ENCODE data around the gene NEDD4L.
"Not testable (repeated sequence)": the region's sequence is repeated elsewhere in the genome, so short reads cannot be mapped to it uniquely, and the experiment has no call there.

Gene NEDD4L

GRCh38 chr18:58026857-58027256, 17.2 kb upstream of the NEDD4L start:
- DNase-seq (ENCODE audit: low read depth): no peak

DNA sequence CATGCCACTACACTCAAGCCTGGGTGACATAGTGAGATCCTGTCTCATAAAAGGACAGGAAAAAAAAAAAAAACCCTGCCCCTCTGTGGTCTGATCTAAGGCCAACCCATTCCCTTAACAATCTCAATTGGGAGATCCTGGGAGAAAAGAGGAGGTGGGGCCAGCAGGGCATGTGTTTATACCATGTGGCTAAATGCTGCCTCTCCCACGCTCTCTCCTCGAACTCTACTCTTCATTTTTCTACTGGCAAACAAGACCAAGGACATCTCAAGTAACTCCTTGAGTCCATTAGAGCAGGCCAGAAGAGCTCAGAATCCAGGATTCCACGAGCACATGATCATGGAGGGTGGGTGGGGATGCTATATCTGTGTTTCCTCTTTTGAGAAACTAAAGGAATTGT, 16.7 kb upstream of the NEDD4L start:
- no peak for DNase-seq (ENCODE audit: low read depth)

DNA sequence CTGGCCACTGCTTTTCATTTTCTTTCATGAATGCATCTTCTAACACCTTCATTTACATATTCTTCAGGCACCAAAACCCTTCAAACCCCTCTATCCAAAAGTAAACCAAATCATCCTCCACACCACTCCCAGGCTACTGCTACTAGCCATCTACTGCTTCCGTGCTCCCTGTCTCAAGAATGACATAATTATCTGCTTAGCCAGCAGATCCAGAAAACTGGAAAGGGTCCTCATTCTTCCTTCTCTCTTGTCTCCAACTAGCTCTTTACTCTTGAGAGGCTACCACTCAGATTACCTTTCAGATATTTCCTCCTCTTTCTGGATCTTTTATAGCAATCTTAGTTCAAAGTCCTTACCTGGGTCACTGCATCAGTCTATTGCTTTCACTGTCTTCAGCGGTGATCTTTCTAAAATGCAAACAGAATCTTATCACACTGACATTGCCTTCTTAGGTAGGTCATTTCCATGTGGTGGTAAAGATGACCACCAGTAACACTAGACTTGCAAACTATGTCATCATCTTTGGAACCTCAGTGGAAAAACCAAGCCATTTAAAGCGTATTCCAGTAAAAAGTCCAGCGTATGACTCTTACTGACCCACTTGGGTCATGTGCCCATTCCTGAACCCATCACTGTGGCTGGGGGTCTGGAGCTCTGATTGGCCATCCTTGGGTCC, 15.8 kb upstream of the NEDD4L start:
- DNase-seq (ENCODE audit: low read depth): no peak

GRCh38 chr18:58032233-58032632, 11.8 kb upstream of the NEDD4L start:
- no peak for DNase-seq (ENCODE audit: low read depth)

GRCh38 chr18:58033216-58033615, 10.8 kb upstream of the NEDD4L start:
- DNase-seq (ENCODE audit: low read depth): no peak

DNA sequence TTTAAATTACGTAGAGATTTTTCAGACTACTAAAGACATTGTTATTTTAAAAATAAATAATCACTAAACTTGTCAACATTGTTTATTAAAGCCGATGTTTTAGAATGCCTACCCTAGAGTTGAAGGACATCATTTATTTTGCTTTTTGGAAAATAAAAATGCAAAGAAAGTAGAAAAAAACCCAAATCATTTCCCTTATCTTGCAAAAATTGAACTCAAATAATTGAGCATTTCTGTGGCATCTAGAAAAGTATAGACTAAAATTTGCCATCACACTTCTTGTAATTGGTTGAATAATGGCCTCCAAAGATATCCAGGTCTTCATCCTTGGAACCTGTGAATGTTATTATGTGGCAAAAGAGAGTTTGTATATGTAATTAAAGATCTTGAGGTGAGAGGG, 9.7 kb upstream of the NEDD4L start:
- no peak for DNase-seq (ENCODE audit: low read depth)

GRCh38 chr18:58037163-58037562, 6.9 kb upstream of the NEDD4L start:
- no peak for DNase-seq (ENCODE audit: low read depth)

DNA sequence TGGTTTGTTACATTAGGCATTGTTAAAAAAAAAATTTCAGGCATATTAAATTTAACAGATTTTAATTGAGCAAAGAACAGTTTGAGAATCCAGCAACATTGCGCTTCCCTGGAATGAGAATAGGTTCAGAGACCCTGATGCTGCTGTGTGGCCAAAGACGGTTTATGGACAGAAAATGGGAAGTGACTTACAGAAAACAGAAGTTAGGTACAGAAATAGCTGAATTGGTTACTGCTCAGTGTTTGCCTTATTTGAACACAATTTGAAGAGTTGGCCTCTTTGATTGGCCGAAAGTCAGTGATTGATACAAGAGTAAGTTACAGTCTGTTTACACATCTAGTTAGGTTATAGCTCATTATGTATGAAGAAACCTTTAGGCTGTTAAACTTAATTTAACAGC, 6.0 kb upstream of the NEDD4L start:
- DNase-seq (ENCODE audit: low read depth): no peak

DNA sequence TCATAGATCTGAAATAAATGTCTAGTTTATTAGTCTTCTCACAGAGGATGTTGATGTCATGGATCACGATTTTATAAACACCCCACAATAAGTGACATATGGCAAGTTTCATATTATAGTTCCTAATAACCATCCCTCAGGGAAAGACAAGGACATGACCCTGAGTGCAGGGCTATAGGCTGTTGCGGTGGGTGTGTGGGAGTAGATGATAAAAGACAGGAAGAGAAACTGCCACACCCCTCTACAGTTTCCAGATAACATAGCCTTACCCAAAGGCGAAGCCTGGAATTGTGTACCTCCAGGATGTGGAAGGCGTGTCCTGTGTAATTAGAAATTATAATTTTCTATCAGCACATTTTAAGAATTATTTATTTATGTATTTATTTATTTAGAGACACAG, 2.4 kb upstream of the NEDD4L start:
- DNase-seq (ENCODE audit: low read depth): no peak

GRCh38 chr18:58042826-58043490, 1.1 kb upstream of the NEDD4L start:
- no peak for DNase-seq (ENCODE audit: low read depth)

DNA sequence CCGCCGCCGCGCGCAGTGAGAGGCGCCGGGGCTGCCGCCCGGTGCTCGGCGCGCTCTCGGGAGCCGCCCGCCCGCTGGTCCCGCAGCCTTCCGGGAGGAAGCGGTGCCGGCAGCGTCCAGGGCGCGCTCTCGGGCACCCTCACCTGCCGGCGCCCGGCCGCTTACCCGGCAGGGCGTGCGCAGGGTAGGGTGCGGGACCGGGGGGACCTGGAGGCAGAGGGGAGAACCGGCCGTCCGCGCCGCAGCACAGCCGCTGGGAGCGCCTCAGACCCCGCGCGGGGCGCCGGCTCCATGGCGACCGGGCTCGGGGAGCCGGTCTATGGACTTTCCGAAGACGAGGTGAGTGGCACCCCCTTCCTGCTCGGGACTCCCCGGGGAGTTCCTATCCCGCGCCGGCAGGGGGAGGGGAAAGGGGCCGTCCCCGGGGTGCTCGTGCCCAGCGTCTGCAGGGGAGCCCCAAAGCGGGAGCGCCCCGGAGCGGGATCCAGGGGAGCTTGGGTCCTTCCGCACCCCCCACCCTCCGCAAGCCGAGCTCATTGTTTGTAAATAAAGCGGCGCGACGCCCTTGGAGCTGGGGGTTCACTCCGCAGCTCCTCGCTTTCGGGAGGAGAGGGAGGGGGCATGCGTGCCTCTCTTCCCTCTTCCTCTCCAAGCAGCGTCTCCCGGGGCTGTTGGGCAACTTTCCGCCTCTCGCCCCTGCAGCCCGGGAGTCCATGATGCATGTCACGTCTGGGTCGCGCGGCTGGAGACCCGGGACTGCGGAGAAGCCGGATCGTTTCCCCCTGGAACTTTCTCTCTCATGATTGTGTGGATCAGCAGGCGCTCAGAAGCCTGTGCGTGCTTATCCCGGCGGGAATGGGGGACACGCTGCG, 580 bp downstream of the NEDD4L start:
- DNase-seq (ENCODE audit: low read depth): peak; percentile 2

GRCh38 chr18:58045242-58046092, 1.4 kb downstream of the NEDD4L start:
- no peak for DNase-seq (ENCODE audit: low read depth)

- DNase-seq (ENCODE audit: low read depth): no peak
Measured at GRCh38 chr18:58046093-58046793, 2.2 kb downstream of the NEDD4L start.

DNA sequence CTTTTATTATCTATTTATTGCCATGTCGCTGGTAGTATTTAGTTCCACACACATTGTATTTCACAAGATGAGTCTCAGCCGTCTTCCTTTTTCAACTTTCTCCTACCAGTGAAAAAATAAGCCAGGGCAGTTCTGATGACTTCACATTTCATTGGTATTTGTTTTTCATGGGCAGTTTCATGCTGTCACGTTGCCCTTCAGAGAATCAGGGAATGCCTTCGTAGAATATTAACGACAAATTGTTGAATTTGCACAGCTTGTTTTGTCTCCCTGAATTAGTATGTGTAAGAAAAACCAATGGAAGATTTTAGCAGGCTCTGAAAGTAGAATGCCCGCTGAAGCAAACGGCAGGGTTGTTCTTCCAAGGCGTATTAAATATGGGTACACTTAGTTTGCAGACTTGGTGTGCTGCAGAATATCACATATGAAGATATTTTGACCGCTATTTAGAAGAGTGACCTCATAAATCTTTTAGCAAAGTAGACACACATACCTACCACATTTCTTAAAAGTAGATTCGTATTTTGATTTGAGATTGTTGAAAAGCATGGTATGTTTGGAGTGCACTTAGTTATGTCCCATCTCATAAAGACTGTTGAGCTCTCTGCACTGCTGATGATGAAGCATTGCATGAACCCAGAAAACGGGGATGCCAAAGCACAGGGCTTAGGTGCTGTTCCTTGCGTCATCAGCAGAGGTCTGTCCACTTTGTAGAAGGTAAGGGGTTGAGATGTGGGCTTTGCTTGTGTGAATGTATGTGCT, 2.9 kb downstream of the NEDD4L start:
- no peak for DNase-seq (ENCODE audit: low read depth)

DNA sequence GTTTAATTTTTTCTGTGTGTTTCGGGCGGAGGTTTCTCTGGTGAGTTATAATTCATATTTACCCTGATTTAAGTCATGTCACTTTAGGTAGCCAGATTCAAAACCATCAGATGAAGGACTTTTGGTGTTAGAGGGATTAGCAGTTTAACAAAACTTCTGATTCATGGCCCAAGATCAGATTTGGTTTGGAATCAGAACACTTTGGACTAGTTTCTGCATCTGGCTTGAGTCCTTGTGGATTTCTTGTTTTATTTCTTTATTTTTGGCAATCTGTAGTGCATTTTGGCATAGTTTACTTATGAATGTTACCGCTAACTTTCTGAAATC, 3.5 kb downstream of the NEDD4L start:
- DNase-seq (ENCODE audit: low read depth): no peak

DNA sequence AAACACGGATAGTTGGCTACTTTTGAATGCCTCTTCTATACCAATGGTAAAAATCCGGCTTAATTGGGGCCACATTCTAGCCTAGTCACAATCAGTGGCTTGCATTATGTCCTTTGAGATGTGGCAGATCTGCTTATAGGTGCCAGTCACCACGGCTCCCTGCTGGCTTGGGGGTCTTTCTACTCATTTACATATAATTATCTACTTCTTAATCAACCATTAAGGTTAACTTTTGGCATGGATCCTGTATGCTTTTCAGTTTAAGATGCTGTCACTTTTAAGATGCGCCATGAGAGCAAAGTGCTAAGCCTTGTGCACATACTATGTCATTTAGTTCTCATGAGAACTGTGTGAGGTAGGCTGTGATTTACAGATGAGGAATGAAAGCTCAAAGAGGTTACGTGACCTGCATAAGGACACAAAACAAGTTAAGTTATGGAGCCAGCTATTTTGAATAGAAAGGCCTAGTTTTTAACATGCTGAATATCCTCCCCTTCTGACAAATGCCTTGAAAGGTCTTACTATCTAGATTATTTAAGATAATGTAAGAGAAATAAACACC, 4.1 kb downstream of the NEDD4L start:
- DNase-seq (ENCODE audit: low read depth): no peak

DNA sequence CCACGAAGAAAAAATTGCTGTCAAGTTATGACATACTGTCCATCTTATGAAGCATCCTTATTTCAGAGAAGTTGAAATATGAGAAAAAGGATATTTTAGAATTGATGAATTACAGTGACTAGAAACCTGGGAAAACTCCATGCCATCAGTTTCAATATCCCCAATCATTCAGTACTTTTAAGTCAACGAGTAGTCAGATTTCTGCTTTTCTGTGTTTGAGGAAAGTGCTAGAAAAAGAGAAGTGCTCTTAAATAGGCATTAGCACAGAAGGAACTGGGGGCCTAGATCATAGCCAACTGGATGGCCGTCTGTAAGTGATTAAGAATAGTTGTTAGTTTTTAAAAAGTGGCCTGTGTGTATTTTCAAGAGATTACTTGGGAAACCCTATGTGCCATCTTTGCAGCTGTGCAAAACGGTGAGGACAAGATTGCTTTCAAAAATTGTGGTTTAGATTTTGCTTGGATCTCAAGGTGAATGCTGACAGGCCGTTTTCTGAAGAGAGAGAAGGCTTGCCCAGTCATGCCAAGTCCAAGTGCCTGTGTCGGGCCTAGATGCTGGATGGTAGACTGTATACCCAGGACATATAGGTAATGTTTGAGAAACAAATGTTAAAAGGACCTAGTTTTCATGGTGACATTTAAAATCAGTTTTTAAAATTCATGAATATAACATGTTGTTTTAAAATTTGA, 5.1 kb downstream of the NEDD4L start:
- DNase-seq (ENCODE audit: low read depth): no peak

DNA sequence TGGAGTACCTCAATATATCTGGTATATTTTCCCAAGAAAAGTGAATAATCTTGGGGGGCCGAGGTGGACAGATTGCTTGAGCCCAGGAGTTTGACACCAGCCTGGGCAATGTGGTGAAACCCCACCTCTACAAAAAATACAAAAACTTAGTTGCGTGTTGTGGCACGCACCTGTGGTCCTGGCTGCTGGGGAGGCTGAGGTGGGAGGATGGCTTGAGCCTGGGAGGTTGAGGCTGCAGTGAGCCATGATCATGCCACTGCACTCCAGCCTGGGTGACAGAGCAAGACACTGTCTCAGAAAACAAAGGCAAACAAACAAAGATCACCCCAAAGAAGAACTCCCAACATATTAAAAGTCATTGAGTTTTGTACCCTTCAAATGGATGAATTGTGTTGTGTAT, 6.9 kb downstream of the NEDD4L start:
- not testable (repeated sequence) for DNase-seq (ENCODE audit: low read depth)

GRCh38 chr18:58051765-58052460, 7.9 kb downstream of the NEDD4L start:
- DNase-seq (ENCODE audit: low read depth): no peak
